Thyroid gland (tissue), 4 donors: ENCODE results near the gene SQSTM1. TPM values are rescaled to one million over a fixed set of nuclear protein-coding genes. Genes with fewer than 3 reads are reported as not detected.

Experiments used
- DNase-seq, 2 donors: peaks; one replicate each; pipeline ENCODE4 v3.0.0-alpha.2; 2019
- H3K27ac ChIP-seq, 3 donors: fragments of 200-600 bp; sonication (generic); 1 replicate in 2 of 3; 2 replicates in 1 of 3; pipeline ENCODE4 v1.5.1; 2016 to 2019; ENCODE audit warnings: mild to moderate bottlenecking in 1 of 3, moderate library complexity in 1 of 3
- H3K27me3 ChIP-seq: fragments of 200-600 bp; sonication (generic); one replicate; pipeline ENCODE4 v1.5.1; 2019
- H3K36me3 ChIP-seq, 2 donors: fragments of 200-600 bp; sonication (generic); one replicate each; pipeline ENCODE4 v1.5.1; 2016 to 2019
- H3K4me1 ChIP-seq, 2 donors: fragments of 200-600 bp; sonication (generic); one replicate each; pipeline ENCODE4 v1.5.1; 2017 to 2019
- H3K4me3 ChIP-seq, 3 donors: fragments of 200-600 bp; sonication (generic); replicated peaks in 1 of 3; 1 replicate in 2 of 3; 2 replicates in 1 of 3; pipeline ENCODE4 v1.5.1; 2016; ENCODE audit warnings: mild to moderate bottlenecking in 1 of 3
- H3K9me3 ChIP-seq: fragments of 200-600 bp; sonication (generic); one replicate; pipeline ENCODE4 v1.5.1; 2017
- CTCF ChIP-seq, 6 experiments: fragments of 200-600 bp in 3 of 6; fragments of 450-650 bp in 3 of 6; sonication (generic) in 3 of 6; IDR thresholded peaks; one replicate each; pipeline ENCODE4 v1.5.1; 2016 to 2019; ENCODE audit warnings: antibody characterized with exemption in 6 of 6, mild to moderate bottlenecking in 2 of 6, inconsistent platforms in 1 of 6, moderate library complexity in 1 of 6
- POLR2A ChIP-seq, 2 donors: fragments of 450-650 bp; IDR thresholded peaks; one replicate each; pipeline ENCODE4 v1.6.1; 2017; ENCODE audit warnings: antibody characterized with exemption in 2 of 2, mild to moderate bottlenecking in 2 of 2, moderate library complexity in 1 of 2
- WGBS, 2 donors: methylation state at CpG; one replicate each; pipeline ENCODE4 v1.1.5; 2017; 5-methylcytosine and 5-hydroxymethylcytosine counted together
- intact Hi-C: fragments of 100-400 bp; cut with DNase I; formaldehyde crosslinking; loops from one replicate; pipeline ENCODE4 v1.15.1; 2023
- total RNA-seq, 4 donors: library from RNA; depleted of rRNA; stranded (reverse); fragments of >200 nt; gene quantifications; one replicate each; pipeline ENCODE4 v1.2.3, GENCODE V29; 2016

The SQSTM1 gene
- total RNA-seq, 4 donors from 2014 or later: 649 to 1,146 (median 971) TPM

DNA sequence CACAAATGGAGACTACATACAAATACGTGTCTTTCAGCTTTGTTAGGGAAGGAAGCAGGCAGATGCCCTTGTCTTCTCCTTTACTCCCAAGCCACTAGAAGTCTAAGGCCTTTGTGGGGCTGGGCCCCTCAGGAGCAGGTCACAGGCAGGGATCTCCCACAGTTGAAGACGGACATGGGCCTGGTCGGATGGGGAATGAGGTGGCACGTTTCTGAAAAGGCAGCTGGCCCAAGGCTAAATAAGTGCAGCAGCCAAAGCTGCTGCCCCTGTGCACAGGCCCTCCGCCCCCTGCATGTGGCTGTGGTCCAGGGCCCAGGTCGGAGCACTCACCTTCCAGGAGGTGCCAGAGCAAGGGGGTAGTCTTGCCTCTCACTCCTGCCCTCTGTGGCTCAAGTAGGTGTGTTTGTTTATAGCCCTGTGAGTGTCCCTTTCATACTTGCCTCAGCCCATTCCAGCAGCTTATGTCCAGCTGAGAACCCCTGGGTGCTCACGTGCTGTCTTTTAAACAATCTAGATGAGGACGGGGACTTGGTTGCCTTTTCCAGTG, 1.8 kb downstream of the SQSTM1 start:
- Histone ChIP-seq H3K36me3 (peaks cover 50 to 61% of the 10 kb centered on the region in 2 donors), H3K4me3 (peak overlapping the region; percentile 46 to 100 (median 99)), H3K4me1 (peaks cover 63 to 69% of the 10 kb centered on the region in 2 donors), H3K27me3 (no peaks in the 10 kb centered on the region), H3K9me3 (no peaks in the 10 kb centered on the region), H3K27ac (peak overlapping the region; percentile 45 to 100 (median 99))
- peak in 1 of 2 donors; percentile 62 for DNase-seq
- 31 to 51% methylated on average over 5 to 6 of the region's 8 CpGs for WGBS, 2 donors
- TF ChIP-seq POLR2A (IDR thresholded peaks at IDR 0.05): no peak
- TF ChIP-seq CTCF (IDR thresholded peaks at IDR 0.05): no peak
- intact Hi-C loops: no loop called here

GRCh38 chr5:179823937-179824744, 3.4 kb downstream of the SQSTM1 start:
- no peaks in the 10 kb centered on the region for H3K27me3 ChIP-seq
- peaks cover 66 to 73% of the 10 kb centered on the region in 2 donors for H3K4me1 ChIP-seq
- peaks cover 64 to 76% of the 10 kb centered on the region in 2 donors for H3K36me3 ChIP-seq
- TF ChIP-seq POLR2A (IDR thresholded peaks at IDR 0.05) (no peak), CTCF (IDR thresholded peaks at IDR 0.05) (no peak)
- H3K27ac ChIP-seq: peak overlapping the region in 2 of 3 donors; percentile 17 to 72
- no peaks in the 10 kb centered on the region for H3K9me3 ChIP-seq
- H3K4me3 ChIP-seq: peak overlapping the region in 1 of 3 donors; percentile 7
- no peak for DNase-seq
- WGBS, 2 donors: 89 to 91% methylated on average over 10 to 20 of the region's 22 CpGs
- intact Hi-C loops: no loop called here

DNA sequence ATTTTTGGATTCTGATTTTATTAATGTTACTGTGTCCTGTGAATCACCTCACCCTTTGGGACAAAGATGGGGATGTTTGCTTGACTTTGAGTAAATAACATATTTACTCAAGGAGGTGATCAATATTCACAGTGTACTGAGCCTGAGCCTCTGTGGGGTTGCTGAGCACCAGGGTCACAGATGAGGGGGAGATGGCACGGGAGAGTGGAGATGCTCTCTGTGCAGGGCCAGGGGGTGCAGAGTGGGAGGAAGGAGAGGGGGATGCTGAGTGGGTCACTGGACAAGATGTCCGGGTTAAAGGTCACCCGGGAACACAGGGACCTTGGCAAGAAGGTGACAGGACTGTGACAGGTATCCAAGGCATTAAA, 4.0 kb downstream of the SQSTM1 start:
- DNase-seq: no peak
- Histone ChIP-seq H3K27ac (peak overlapping the region in 1 of 3 donors; percentile 72), H3K27me3 (no peaks in the 10 kb centered on the region), H3K4me3 (no peak overlapping the region), H3K4me1 (peaks cover 62 to 73% of the 10 kb centered on the region in 2 donors), H3K36me3 (peaks cover 67 to 79% of the 10 kb centered on the region in 2 donors), H3K9me3 (no peaks in the 10 kb centered on the region)
- WGBS, 2 donors: 86 to 87% methylated on average over 3 of the region's 3 CpGs
- intact Hi-C loops: no loop called here
- TF ChIP-seq CTCF (IDR thresholded peaks at IDR 0.05): no peak
- no peak for TF ChIP-seq POLR2A (IDR thresholded peaks at IDR 0.05)

- TF ChIP-seq CTCF (IDR thresholded peaks at IDR 0.05) (no peak), POLR2A (IDR thresholded peaks at IDR 0.05) (no peak)
- 66 to 84% methylated on average over 12 of the region's 13 CpGs for WGBS, 2 donors
- Histone ChIP-seq H3K4me3 (no peak overlapping the region), H3K9me3 (no peaks in the 10 kb centered on the region), H3K4me1 (peaks cover 55 to 68% of the 10 kb centered on the region in 2 donors), H3K27me3 (no peaks in the 10 kb centered on the region), H3K27ac (peak overlapping the region in 1 of 3 donors; percentile 72), H3K36me3 (peaks cover 77 to 87% of the 10 kb centered on the region in 2 donors)
- DNase-seq: peak in 1 of 2 donors; percentile 40
- intact Hi-C loops: no loop called here
These were observed 5.0 kb downstream of the SQSTM1 start for GRCh38 chr5:179825655-179826182.

DNA sequence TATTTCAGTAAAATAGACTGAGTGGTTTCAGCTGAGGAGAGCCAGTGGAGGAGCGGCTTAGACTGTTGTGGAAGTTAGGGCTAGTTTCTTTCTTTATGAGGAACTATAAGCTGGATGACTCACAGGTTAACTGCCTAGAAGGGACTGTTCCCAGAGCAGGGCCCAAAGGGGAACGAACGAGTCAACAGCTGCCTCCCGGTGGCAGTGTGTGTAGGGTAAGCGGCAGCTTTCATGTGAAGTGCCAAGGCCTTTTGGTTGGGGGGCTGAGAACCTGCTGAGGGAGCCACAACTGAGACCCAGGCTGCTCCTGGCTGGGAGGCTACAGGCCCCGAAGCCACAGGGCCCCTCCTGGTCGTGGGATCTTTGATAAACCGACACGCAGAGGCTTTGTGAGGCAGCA, 7.0 kb downstream of the SQSTM1 start:
- DNase-seq: no peak
- no peaks in the 10 kb centered on the region for H3K9me3 ChIP-seq
- H3K36me3 ChIP-seq: peaks cover 92% of the 10 kb centered on the region in 2 donors
- H3K27ac ChIP-seq: peak overlapping the region; percentile 36 to 73 (median 43)
- WGBS, 2 donors: 51 to 67% methylated on average over 9 of the region's 9 CpGs
- peaks cover 47 to 61% of the 10 kb centered on the region in 2 donors for H3K4me1 ChIP-seq
- H3K4me3 ChIP-seq: no peak overlapping the region
- TF ChIP-seq CTCF (IDR thresholded peaks at IDR 0.05) (no peak), POLR2A (IDR thresholded peaks at IDR 0.05) (no peak)
- intact Hi-C loops: no loop called here
- no peaks in the 10 kb centered on the region for H3K27me3 ChIP-seq
